HepG2 (cell line): ENCODE data around the gene EPHA6. TPM values are rescaled to one million over a fixed set of nuclear protein-coding genes. Genes with fewer than 3 reads are reported as not detected.

ENCODE experiments used
- ATAC-seq: fragments of 200-7000 bp; cut with Tn5 transposase; 3 replicates; pipeline ENCODE4 v1.9.1; 2020; ENCODE audit warnings: mild to moderate bottlenecking, moderate library complexity
- BruUV-seq: library from RNA; stranded (reverse); fragments of 400-500 nt; replicated peaks from 2 replicates; lab custom pipeline; 2021; lab: Mats Ljungman, UMichigan
- CTCF ChIA-PET: fragments of 300-600 bp; formaldehyde crosslinking; extraction: SDS; loops from one replicate; lab custom pipeline; 2021; ENCODE audit warnings: low total read pairs, inconsistent platforms, low intra/inter-chr PET ratio; lab: Yijun Ruan, JAX
- POLR2A ChIA-PET: fragments of 350-600 bp; sonication (Branson Sonifier 250); formaldehyde crosslinking; loops from one replicate; lab custom pipeline; 2020; ENCODE audit warnings: antibody characterized with exemption, inconsistent platforms; lab: Yijun Ruan, JAX
- DNase-seq: peaks from one replicate; pipeline ENCODE4 v3.0.0-alpha.2; 2015; ENCODE audit warnings: low spot score
- FAIRE-seq: peaks from 3 replicates; lab custom pipeline; 2011; peaks lifted over from hg19 to GRCh38; lab: Jason Lieb, UNC
- H2AFZ ChIP-seq: one replicate; pipeline ENCODE4 v1.6.1; 2011; ENCODE audit warnings: low read length, inconsistent platforms
- H3K27ac ChIP-seq: fragments of 300-600 bp; 3 replicates; pipeline ENCODE4 v1.8.0; 2011; ENCODE audit warnings: mixed run types, mild to moderate bottlenecking, mixed read lengths, low read length, inconsistent platforms; ENCODE audit not compliant: insufficient read depth; ENCODE audit errors: extremely low read length
- H3K27me3 ChIP-seq, 2 experiments: fragments of 200-600 bp in 1 of 2; 2 replicates in 1 of 2; 3 replicates in 1 of 2; pipeline versions ENCODE4 v1.6.0 to v1.8.0; 2011; ENCODE audit warnings: low read length in 2 of 2, mild to moderate bottlenecking in 2 of 2, moderate library complexity in 2 of 2, inconsistent platforms in 1 of 2; ENCODE audit not compliant: insufficient read depth in 2 of 2, control insufficient read depth in 1 of 2
- H3K36me3 ChIP-seq, 2 experiments: fragments of 200-600 bp in 1 of 2; replicated peaks in 1 of 2; 2 replicates in 1 of 2; 3 replicates in 1 of 2; pipeline versions ENCODE4 v1.5.1 to v1.8.0; 2011; ENCODE audit warnings: low read length in 2 of 2, inconsistent platforms in 1 of 2; ENCODE audit not compliant: insufficient read depth in 2 of 2, control insufficient read depth in 1 of 2
- H3K4me1 ChIP-seq: 2 replicates; pipeline ENCODE4 v1.5.1; 2012; ENCODE audit warnings: low read length, inconsistent platforms; ENCODE audit not compliant: insufficient read depth
- H3K4me2 ChIP-seq: 2 replicates; pipeline ENCODE4 v1.6.0; 2011; ENCODE audit warnings: low read depth, low read length, inconsistent platforms
- H3K4me3 ChIP-seq, 3 experiments: fragments of 200-600 bp in 1 of 3; sonication (generic), shearing (Covaris generic) in 1 of 3; replicated peaks in 1 of 3; 2 replicates each; pipeline ENCODE4 v1.5.1; 2011 to 2016; ENCODE audit warnings: low read length in 3 of 3, inconsistent platforms in 2 of 3, low read depth in 2 of 3, mild to moderate bottlenecking in 2 of 3, control low read depth in 1 of 3, mixed read lengths in 1 of 3; ENCODE audit not compliant: insufficient read depth in 1 of 3
- H3K79me2 ChIP-seq: one replicate; pipeline ENCODE4 v1.6.1; 2011; ENCODE audit warnings: low read length, inconsistent platforms; ENCODE audit not compliant: insufficient read depth
- H3K9ac ChIP-seq: 2 replicates; pipeline ENCODE4 v1.6.0; 2011; ENCODE audit warnings: mild to moderate bottlenecking, low read depth, low read length, inconsistent platforms; ENCODE audit not compliant: insufficient read depth
- H3K9me3 ChIP-seq: 2 replicates; pipeline ENCODE4 v1.5.1; 2012; ENCODE audit warnings: mild to moderate bottlenecking, low read length
- H4K20me1 ChIP-seq: 2 replicates; pipeline ENCODE4 v1.6.0; 2011; ENCODE audit warnings: inconsistent platforms, mild to moderate bottlenecking, low read length, moderate library complexity; ENCODE audit not compliant: insufficient read depth
- BRD4 ChIP-seq: sonication (generic); formaldehyde crosslinking; IDR thresholded peaks from 2 replicates; pipeline ENCODE4 v1.4.0; 2020; ENCODE audit warnings: missing genetic modification reagents
- RNF2 ChIP-seq: fragments of 450-650 bp; conservative IDR thresholded peaks from 2 replicates; pipeline ENCODE4 v1.6.1; 2016; ENCODE audit warnings: low read depth
- SRSF9 ChIP-seq: fragments of 200-400 bp; formaldehyde crosslinking; IDR thresholded peaks from 2 replicates; pipeline ENCODE4 v1.6.1; 2018; ENCODE audit warnings: borderline replicate concordance, mild to moderate bottlenecking, low read depth, low read length; ENCODE audit not compliant: insufficient read depth, poor library complexity, severe bottlenecking
- SUZ12 ChIP-seq: fragments of 150-350 bp; IDR thresholded peaks from 2 replicates; pipeline ENCODE4 v1.6.1; 2014; ENCODE audit warnings: low read depth, low read length
- TAF1 ChIP-seq: sonication (generic); formaldehyde crosslinking; IDR thresholded peaks from 2 replicates; pipeline ENCODE4 v1.4.0; 2020; ENCODE audit warnings: missing genetic modification reagents
- YEATS4 ChIP-seq: sonication (generic); formaldehyde crosslinking; IDR thresholded peaks from 2 replicates; pipeline ENCODE4 v1.4.0; 2020; ENCODE audit warnings: missing genetic modification reagents, borderline replicate concordance
- ZNF562 ChIP-seq: sonication (generic); formaldehyde crosslinking; IDR thresholded peaks from 2 replicates; pipeline ENCODE4 v1.8.0; 2022; ENCODE audit warnings: missing genetic modification reagents, borderline replicate concordance
- WGBS: methylation state at CpG from one replicate; pipeline ENCODE4 v1.1.6; 2017; ENCODE audit warnings: low lambda C conversion rate; 5-methylcytosine and 5-hydroxymethylcytosine counted together
- in situ Hi-C: cut with HindIII; loops from 2 replicates; pipeline ENCODE4 v1.10.0; 2017; ENCODE audit warnings: low pct_unique_long_range_greater_than_20kb; ENCODE audit not compliant: extremely low pct_ligation_motif_present
- intact Hi-C: fragments of 100-400 bp; cut with micrococcal nuclease; formaldehyde crosslinking; loops from one replicate; pipeline ENCODE4 v1.10.0; 2022; ENCODE audit not compliant: unreplicated experiment
- polyA plus RNA-seq, 8 experiments: library from polyadenylated mRNA; depleted of rRNA in 3 of 8; stranded (reverse) in 7 of 8; unstranded in 1 of 8; fragments of >200 nt; fragmentation: Illumina TruSeq in 4 of 8; extraction: Trizol in 4 of 8; gene quantifications; 2 replicates each; pipeline versions ENCODE4 v1.2.1 to v1.2.3, GENCODE V29; 2011 to 2016; ENCODE audit warnings: low read depth in 4 of 8, missing spikeins in 1 of 8, mixed read lengths in 1 of 8; ENCODE audit not compliant: insufficient read depth in 1 of 8
- total RNA-seq, 5 experiments: library from RNA; depleted of rRNA; stranded (reverse); fragments of >200 nt; fragmentation: Illumina TruSeq; extraction: Trizol; gene quantifications; 2 replicates each; pipeline ENCODE4 v1.2.3, GENCODE V29; 2016; ENCODE audit warnings: low read depth in 1 of 5
- TF ChIP-seq, protein P1 (sequence below): sonication (generic); formaldehyde crosslinking; conservative IDR thresholded peaks from 2 replicates; pipeline ENCODE4 v1.4.0; 2020; ENCODE audit warnings: missing genetic modification reagents
- TF ChIP-seq, protein P2 (sequence below): sonication (generic); formaldehyde crosslinking; IDR thresholded peaks from 2 replicates; pipeline ENCODE4 v1.4.0; 2020; ENCODE audit warnings: mild to moderate bottlenecking, missing genetic modification reagents, borderline replicate concordance

Gene EPHA6
- total and polyA plus RNA-seq, 2 of the 13 experiments (the other 11 are each of a cell fraction or from before 2014, with no cell fraction given), result not detected

DNA sequence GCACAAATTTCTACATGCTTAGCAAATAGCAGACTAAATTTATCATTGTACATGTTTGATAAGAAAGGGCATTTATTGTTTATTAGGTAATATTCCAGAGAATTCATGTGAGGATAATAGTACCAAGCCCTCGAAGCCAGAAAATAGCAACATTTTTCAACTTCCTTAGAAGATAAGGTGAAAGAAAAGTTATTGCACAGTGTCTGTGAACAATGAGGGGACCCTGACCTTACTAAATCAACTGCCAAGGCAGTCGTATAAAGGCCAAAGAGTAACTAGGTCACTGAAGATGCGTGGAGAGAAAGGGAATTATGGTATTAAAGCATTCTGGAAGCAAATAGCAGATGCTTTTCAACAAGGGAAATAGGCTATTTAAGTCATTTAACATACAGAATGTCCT, 929.9 kb downstream of the EPHA6 start:
- Histone ChIP-seq H3K4me1 (no peaks in the 10 kb centered on the region), H3K9ac (no peak overlapping the region), H3K79me2 (no peaks in the 10 kb centered on the region), H3K27ac (no peak overlapping the region), H3K9me3 (no peaks in the 10 kb centered on the region), H3K36me3 (no peaks in the 10 kb centered on the region), H3K4me2 (no peak overlapping the region), H3K27me3 (no peaks in the 10 kb centered on the region), H2AFZ (no peak overlapping the region), H4K20me1 (no peaks in the 10 kb centered on the region), H3K4me3 (no peak overlapping the region)
- ATAC-seq (no peak), DNase-seq (no peak), FAIRE-seq (no peak)
- CTCF ChIA-PET, result no interaction called here
- intact Hi-C loops (no loop called here), in situ Hi-C loops (no loop called here)
- 1% methylated on average over 3 of the region's 3 CpGs for WGBS
- no TSS peak for BruUV-seq
- POLR2A ChIA-PET, result no interaction called here
- no peak for TF ChIP-seq ZNF562 (CRISPR knock-in tag)
- TF ChIP-seq SUZ12, result no peak
- no peak for TF ChIP-seq TAF1 (CRISPR knock-in tag)
- TF ChIP-seq, protein P1, sequence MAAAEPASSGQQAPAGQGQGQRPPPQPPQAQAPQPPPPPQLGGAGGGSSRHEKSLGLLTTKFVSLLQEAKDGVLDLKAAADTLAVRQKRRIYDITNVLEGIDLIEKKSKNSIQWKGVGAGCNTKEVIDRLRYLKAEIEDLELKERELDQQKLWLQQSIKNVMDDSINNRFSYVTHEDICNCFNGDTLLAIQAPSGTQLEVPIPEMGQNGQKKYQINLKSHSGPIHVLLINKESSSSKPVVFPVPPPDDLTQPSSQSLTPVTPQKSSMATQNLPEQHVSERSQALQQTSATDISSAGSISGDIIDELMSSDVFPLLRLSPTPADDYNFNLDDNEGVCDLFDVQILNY (CRISPR knock-in tag), result no peak
- no peak for TF ChIP-seq BRD4
- TF ChIP-seq, protein P2, sequence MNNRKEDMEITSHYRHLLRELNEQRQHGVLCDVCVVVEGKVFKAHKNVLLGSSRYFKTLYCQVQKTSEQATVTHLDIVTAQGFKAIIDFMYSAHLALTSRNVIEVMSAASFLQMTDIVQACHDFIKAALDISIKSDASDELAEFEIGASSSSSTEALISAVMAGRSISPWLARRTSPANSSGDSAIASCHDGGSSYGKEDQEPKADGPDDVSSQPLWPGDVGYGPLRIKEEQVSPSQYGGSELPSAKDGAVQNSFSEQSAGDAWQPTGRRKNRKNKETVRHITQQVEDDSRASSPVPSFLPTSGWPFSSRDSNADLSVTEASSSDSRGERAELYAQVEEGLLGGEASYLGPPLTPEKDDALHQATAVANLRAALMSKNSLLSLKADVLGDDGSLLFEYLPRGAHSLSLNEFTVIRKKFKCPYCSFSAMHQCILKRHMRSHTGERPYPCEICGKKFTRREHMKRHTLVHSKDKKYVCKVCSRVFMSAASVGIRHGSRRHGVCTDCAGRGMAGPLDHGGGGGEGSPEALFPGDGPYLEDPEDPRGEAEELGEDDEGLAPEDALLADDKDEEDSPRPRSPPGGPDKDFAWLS, result no peak
- no peak for TF ChIP-seq RNF2
- TF ChIP-seq YEATS4 (CRISPR knock-in tag), result no peak
- no peak for TF ChIP-seq SRSF9
